ENCODE data around the gene PRKCB.

GRCh38 chr16:24203675-24204074 is 367.9 kb downstream of the PRKCB start:
- TF ChIP-seq CTCF (IDR thresholded peaks at IDR 0.05): no peak
- TF ChIP-seq POLR2A (IDR thresholded peaks at IDR 0.05): no peak

Data from testis (tissue), 2 donors.